IMR-90 (cell line): ENCODE data around the gene ALPP. TPM values are rescaled to one million over a fixed set of nuclear protein-coding genes. Genes with fewer than 3 reads are reported as not detected.

ENCODE experiments used
- ATAC-seq: fragments of 200-7000 bp; cut with Tn5 transposase; 2 replicates; pipeline ENCODE4 v1.9.1; 2020; ENCODE audit warnings: low read depth, mild to moderate bottlenecking, moderate library complexity
- BruUV-seq: library from RNA; stranded (reverse); fragments of 400-500 nt; replicated peaks from 2 replicates; lab custom pipeline; 2021; lab: Mats Ljungman, UMichigan
- CTCF ChIA-PET: fragments of 300-600 bp; formaldehyde crosslinking; extraction: SDS; loops from one replicate; lab custom pipeline; 2021; ENCODE audit warnings: antibody characterized with exemption; lab: Yijun Ruan, JAX
- POLR2A ChIA-PET: fragments of 300-600 bp; sonication (Branson Sonifier 250); formaldehyde crosslinking; loops from one replicate; lab custom pipeline; 2022; ENCODE audit warnings: antibody characterized with exemption; ENCODE audit not compliant: unreplicated experiment; lab: Charles Lee
- DNase-seq: peaks from one replicate; pipeline ENCODE4 v3.0.0; 2013
- H2AFZ ChIP-seq: replicated peaks from 2 replicates; pipeline ENCODE3; 2013; ENCODE audit warnings: low read length, mild to moderate bottlenecking; ENCODE audit not compliant: poor library complexity
- H2AK5ac ChIP-seq: 2 replicates; pipeline ENCODE4 v1.6.1; 2013; ENCODE audit warnings: low read depth, low read length, inconsistent platforms
- H2AK9ac ChIP-seq: replicated peaks from 2 replicates; pipeline ENCODE3; 2013; ENCODE audit warnings: mild to moderate bottlenecking, low read depth, low read length, moderate library complexity; ENCODE audit not compliant: poor library complexity
- H2BK120ac ChIP-seq: 2 replicates; pipeline ENCODE4 v1.6.1; 2013; ENCODE audit warnings: low read depth, low read length, inconsistent platforms
- H2BK15ac ChIP-seq: 3 replicates; pipeline ENCODE4 v1.6.1; 2013; ENCODE audit warnings: low read depth, low read length, inconsistent platforms
- H2BK20ac ChIP-seq: 2 replicates; pipeline ENCODE4 v1.6.1; 2013; ENCODE audit warnings: low read depth, mild to moderate bottlenecking, inconsistent platforms, low read length, moderate library complexity
- H2BK5ac ChIP-seq: 2 replicates; pipeline ENCODE4 v1.6.1; 2013; ENCODE audit warnings: mild to moderate bottlenecking, low read depth, low read length, inconsistent platforms; ENCODE audit not compliant: poor library complexity, severe bottlenecking
- H3K14ac ChIP-seq: replicated peaks from 2 replicates; pipeline ENCODE4 v1.6.1; 2013; ENCODE audit warnings: low read depth, low read length, inconsistent platforms
- H3K18ac ChIP-seq: 2 replicates; pipeline ENCODE4 v1.6.1; 2013; ENCODE audit warnings: low read depth, low read length, control low read depth
- H3K23ac ChIP-seq: 2 replicates; pipeline ENCODE4 v1.6.1; 2013; ENCODE audit warnings: low read depth, low read length, inconsistent platforms
- H3K27ac ChIP-seq: 2 replicates; pipeline ENCODE4 v1.5.1; 2013; ENCODE audit warnings: mild to moderate bottlenecking, control low read depth, low read length; ENCODE audit not compliant: insufficient read depth
- H3K27me3 ChIP-seq: 2 replicates; pipeline ENCODE4 v1.6.1; 2013; ENCODE audit warnings: low read length; ENCODE audit not compliant: control insufficient read depth, insufficient read depth
- H3K36me3 ChIP-seq: 2 replicates; pipeline ENCODE4 v1.6.1; 2013; ENCODE audit warnings: low read length, mixed read lengths; ENCODE audit not compliant: control insufficient read depth, insufficient read depth
- H3K4ac ChIP-seq: 2 replicates; pipeline ENCODE4 v1.6.1; 2013; ENCODE audit warnings: low read depth, low read length, inconsistent platforms
- H3K4me1 ChIP-seq: 2 replicates; pipeline ENCODE4 v1.6.1; 2013; ENCODE audit warnings: low read length, mixed read lengths; ENCODE audit not compliant: control insufficient read depth, insufficient read depth
- H3K4me2 ChIP-seq: 2 replicates; pipeline ENCODE4 v1.6.1; 2013; ENCODE audit warnings: low read depth, mild to moderate bottlenecking, control low read depth, low read length, moderate library complexity
- H3K4me3 ChIP-seq: 2 replicates; pipeline ENCODE4 v1.5.1; 2013; ENCODE audit warnings: low read depth, mild to moderate bottlenecking, control low read depth, low read length, moderate library complexity; ENCODE audit not compliant: insufficient read depth
- H3K56ac ChIP-seq: 2 replicates; pipeline ENCODE4 v1.6.1; 2013; ENCODE audit warnings: low read length, inconsistent platforms; ENCODE audit not compliant: insufficient read depth; ENCODE audit errors: extremely low read depth
- H3K79me1 ChIP-seq, 2 experiments: 2 replicates each; pipeline ENCODE4 v1.6.1; 2013; ENCODE audit warnings: low read length in 2 of 2, inconsistent platforms in 1 of 2, low read depth in 1 of 2
- H3K9ac ChIP-seq: 2 replicates; pipeline ENCODE4 v1.6.1; 2013; ENCODE audit warnings: low read depth, low read length, control low read depth
- H3K9me1 ChIP-seq: 2 replicates; pipeline ENCODE4 v1.6.1; 2013; ENCODE audit warnings: low read length, inconsistent platforms; ENCODE audit not compliant: insufficient read depth
- H3K9me3 ChIP-seq: 2 replicates; pipeline ENCODE4 v1.6.1; 2013; ENCODE audit warnings: low read length; ENCODE audit not compliant: control insufficient read depth, insufficient read depth
- H4K20me1 ChIP-seq: 2 replicates; pipeline ENCODE4 v1.6.1; 2013; ENCODE audit warnings: low read length, inconsistent platforms; ENCODE audit not compliant: insufficient read depth
- H4K5ac ChIP-seq: 2 replicates; pipeline ENCODE4 v1.6.1; 2013; ENCODE audit warnings: mild to moderate bottlenecking, low read depth, low read length, control low read depth
- H4K8ac ChIP-seq, 2 experiments: 2 replicates each; pipeline ENCODE4 v1.6.1; 2013; ENCODE audit warnings: low read depth in 2 of 2, low read length in 2 of 2, control low read depth in 1 of 2, inconsistent platforms in 1 of 2
- H4K91ac ChIP-seq: 2 replicates; pipeline ENCODE4 v1.6.1; 2013; ENCODE audit warnings: low read depth, low read length, inconsistent platforms; ENCODE audit not compliant: insufficient read depth
- ELK1 ChIP-seq: fragments of 150-350 bp; IDR thresholded peaks from 2 replicates; pipeline ENCODE4 v1.6.1; 2016; ENCODE audit warnings: low read depth, mild to moderate bottlenecking, low read length, moderate library complexity, borderline replicate concordance
- SMC3 ChIP-seq: fragments of 150-350 bp; IDR thresholded peaks from 2 replicates; pipeline ENCODE4 v1.6.1; 2016; ENCODE audit warnings: low read depth, mild to moderate bottlenecking, antibody characterized with exemption, low read length, moderate library complexity
- WGBS, 2 experiments: methylation state at CpG; one replicate each; pipeline versions ENCODE4 v1.1.5 to v1.1.7; 2013; ENCODE audit warnings: missing lambda C conversion rate in 2 of 2; ENCODE audit not compliant: insufficient read length in 1 of 2; ENCODE audit errors: extremely low coverage in 2 of 2; 5-methylcytosine and 5-hydroxymethylcytosine counted together
- dilution Hi-C: fragments of 300-500 bp; cut with HindIII; formaldehyde crosslinking; loops from one replicate; pipeline ENCODE4 v1.14.3; 2018; ENCODE audit warnings: low sequenced_read_pairs; ENCODE audit not compliant: unreplicated experiment
- in situ Hi-C: fragments of 300-500 bp; cut with MboI; formaldehyde crosslinking; loops from 3 replicates; pipeline ENCODE4 v1.14.3; 2019; ENCODE audit warnings: low sequenced_read_pairs, inconsistent platforms, mixed read lengths
- intact Hi-C: fragments of 100-400 bp; cut with micrococcal nuclease; formaldehyde crosslinking; loops from 2 replicates; pipeline ENCODE4 v1.10.0; 2022
- polyA plus RNA-seq, 3 experiments: library from polyadenylated mRNA; depleted of rRNA; stranded (reverse); fragments of >200 nt; gene quantifications; 2 replicates each; pipeline ENCODE4 v1.2.3, GENCODE V29; 2012; ENCODE audit warnings: low replicate concordance in 1 of 3
- total RNA-seq: library from RNA; depleted of rRNA; stranded (reverse); fragments of >200 nt; gene quantifications from 2 replicates; pipeline ENCODE4 v1.2.3, GENCODE V29; 2012

Gene ALPP
- total and polyA plus RNA-seq, 2 of the 4 experiments (the other 2 are of a cell fraction) = not detected

- intact Hi-C loops = no loop called here
- Histone ChIP-seq H3K9me1 (no peaks in the 10 kb centered on the region), H4K91ac (no peak overlapping the region), H3K4ac (no peak overlapping the region), H3K18ac (no peak overlapping the region), H4K8ac (no peak overlapping the region), H3K14ac (no peak overlapping the region), H3K79me1 (no peaks in the 10 kb centered on the region), H2AK5ac (no peak overlapping the region), H3K9ac (no peak overlapping the region), H2AFZ (no peak overlapping the region), H3K56ac (no peak overlapping the region), H2BK120ac (no peak overlapping the region), H3K36me3 (no peaks in the 10 kb centered on the region), H4K20me1 (no peaks in the 10 kb centered on the region), H3K27ac (no peak overlapping the region), H3K27me3 (peaks cover 44% of the 10 kb centered on the region), H4K5ac (no peak overlapping the region), H3K9me3 (no peaks in the 10 kb centered on the region), H3K4me3 (no peak overlapping the region), H2BK20ac (no peak overlapping the region), H2BK15ac (no peak overlapping the region), H3K4me1 (no peaks in the 10 kb centered on the region), H2BK5ac (no peak overlapping the region), H3K4me2 (no peak overlapping the region), H3K23ac (no peak overlapping the region), H2AK9ac (no peak overlapping the region)
- dilution Hi-C loops = no loop called here
- DNase-seq = no peak
- ATAC-seq = no peak
- ChIA-PET CTCF (no interaction called here), POLR2A (no interaction called here)
- WGBS, 2 experiments = 76% methylated on average over 3 of the region's 5 CpGs; no CpG with 5 or more reads in 1 of the 2 experiments
- in situ Hi-C loops = no loop called here
- no TSS peak for BruUV-seq
- no peak for TF ChIP-seq ELK1
- no peak for TF ChIP-seq SMC3
These were observed 24.5 kb upstream of the ALPP start for GRCh38 chr2:232354069-232354468.
